Activated CD4-positive, CD25-positive, alpha-beta regulatory T cell (primary cell): ENCODE data around the gene MEIKIN.
"Not testable (repeated sequence)": the region's sequence is repeated elsewhere in the genome, so short reads cannot be mapped to it uniquely, and the experiment has no call there.

ENCODE experiments used
- DNase-seq, 4 experiments: peaks; one replicate each; lab custom pipeline; 2025; lab: John Stamatoyannopoulos, UW

The MEIKIN gene

DNA sequence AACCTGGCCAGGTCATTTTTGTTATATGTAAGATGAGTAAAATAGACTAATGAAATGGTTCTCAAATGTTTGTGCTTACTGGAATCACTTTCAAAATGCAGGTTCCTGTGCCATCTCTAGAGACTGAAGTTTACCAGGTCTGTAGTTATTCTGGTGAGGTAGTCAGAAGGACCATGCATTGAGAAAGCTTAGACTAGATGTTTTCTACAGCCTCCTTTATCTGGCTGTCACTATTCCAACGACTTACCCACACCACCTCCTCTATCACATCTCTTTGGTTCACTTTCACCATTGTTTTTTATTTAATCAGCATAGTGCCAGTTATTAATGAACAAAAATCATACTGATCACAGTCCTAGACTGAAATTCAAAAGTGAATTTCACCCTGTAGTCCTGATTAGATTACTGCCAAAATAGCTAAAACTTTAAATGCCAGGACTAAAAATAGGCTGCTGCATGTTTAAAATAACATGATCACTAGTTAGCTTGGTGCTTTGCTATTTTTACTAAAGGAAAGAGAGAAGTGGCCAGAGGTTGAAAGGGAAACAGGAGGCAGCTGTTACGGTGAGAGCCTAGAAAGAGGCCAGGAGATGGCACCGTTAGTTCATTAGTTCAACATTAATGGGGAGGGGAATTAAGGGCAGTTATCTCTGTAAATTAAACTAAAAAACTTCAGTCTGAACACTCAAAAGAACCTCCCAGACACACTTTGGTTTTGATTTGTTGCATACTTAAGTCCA, 134.8 kb downstream of the MEIKIN start:
- DNase-seq = no peak

DNA sequence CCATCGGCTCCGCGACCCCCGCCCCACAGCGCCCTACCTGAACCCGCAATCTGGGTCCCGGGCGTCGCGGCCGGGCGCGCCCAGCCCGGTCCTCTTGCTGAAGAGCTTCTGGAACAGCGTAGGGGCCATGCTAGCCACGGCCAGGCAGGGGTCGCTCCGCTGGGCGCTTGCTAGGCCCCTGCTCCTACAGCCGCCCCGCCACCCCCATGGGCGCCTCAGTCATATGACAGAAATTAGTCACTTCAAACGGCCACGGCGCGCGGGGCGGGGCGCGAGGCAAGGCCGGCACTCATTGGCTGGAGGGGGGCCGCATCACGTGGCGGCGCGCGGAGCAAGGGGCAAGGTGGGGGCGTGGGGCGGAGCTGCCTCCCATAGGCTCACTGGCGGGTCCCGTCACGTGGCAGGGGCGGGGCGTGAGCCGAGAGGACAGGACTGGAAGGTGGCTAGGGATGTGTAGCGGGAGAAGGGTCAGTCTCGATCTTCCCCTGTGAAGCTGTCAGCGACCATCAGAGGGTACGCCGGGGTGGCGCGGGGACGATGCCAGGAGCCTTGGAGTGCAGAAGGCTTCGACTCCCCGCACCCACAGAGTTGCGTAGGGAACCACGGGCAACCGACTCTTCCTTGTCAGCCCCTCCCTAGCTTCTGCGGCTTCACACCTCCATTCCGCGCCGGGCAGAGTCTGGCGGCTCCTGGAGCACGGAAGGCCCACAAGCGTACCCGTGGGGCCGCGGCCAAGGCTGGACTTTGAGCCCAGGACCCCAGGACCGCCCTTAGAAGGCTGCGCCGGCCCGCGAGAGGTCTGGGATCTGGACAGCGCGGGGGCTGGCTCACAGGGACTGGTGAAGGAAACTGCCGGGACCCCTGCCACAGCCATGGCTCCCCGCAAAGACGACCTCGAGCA, 148.4 kb downstream of the MEIKIN start, which contains the start of gene FNIP1:
Gene FNIP1, minus strand, starts transcription at position 225 of the 901 bp plus-strand sequence. Its CDS starts 96 bp downstream, at position 129.
- DNase-seq = peak; percentile 97 to 99 (median 98)

DNA sequence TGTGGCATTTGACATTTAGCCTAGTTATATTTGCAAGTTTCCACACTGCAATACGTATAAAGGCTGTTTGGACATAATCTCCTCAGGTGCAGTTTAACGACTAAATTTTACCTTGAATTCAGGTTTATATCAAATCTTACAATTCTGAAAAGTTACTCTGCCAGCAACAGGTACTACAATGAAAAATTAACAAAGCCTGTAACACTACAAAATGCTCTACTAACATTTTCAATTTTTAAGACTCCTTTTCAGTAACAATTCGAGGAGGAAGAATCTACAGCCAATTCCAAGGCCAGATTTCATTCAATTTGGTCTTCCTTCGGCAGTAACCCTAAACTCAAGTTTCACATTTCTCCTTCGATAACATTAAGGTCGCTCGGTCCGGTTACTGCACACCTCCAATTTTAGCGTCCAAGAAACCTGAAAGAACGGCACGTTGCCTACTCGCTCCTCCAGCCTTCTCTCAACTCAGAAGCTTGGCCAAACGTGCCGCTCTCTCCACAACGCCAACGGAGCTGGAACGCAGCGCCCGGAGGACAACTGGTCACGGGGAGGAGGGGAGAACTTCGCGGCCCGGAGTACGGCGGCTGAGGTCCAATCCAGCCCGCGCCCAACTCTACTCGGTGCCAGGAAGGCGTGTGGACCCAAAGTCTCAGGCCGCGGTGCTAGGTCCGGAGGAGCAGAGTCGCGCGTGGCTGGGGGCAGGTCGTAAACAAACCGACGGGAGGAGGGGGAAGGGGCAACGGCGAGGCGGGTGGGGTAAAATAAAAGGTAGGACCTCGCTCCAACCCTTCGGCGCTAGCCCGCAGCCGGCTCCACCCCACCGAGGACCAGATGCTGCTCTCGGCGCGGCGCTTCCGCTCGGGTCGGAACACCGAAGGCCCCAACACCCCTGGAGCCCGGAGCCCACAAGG, 149.3 kb downstream of the MEIKIN start:
- DNase-seq = peak in 2 of 4 experiments; percentile 9 to 43

DNA sequence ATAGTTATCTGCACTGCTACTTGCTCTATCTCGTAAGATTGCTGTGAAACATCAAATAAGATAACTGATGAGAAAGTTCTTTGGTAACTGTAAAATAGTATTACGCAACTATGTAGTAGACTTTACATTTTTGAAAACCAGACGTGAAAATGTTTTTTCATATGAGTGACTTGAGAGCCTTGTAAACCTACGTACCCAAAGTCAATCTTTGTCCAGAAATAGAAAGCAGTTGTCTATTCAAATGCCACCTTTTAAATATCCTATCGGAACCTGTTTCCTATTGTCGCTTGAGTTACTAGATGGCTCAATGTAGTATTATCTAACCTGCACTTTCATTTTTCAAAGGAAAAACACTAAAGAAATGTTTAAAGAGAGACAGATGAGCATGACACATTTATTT, 150.2 kb downstream of the MEIKIN start:
- no peak for DNase-seq

DNA sequence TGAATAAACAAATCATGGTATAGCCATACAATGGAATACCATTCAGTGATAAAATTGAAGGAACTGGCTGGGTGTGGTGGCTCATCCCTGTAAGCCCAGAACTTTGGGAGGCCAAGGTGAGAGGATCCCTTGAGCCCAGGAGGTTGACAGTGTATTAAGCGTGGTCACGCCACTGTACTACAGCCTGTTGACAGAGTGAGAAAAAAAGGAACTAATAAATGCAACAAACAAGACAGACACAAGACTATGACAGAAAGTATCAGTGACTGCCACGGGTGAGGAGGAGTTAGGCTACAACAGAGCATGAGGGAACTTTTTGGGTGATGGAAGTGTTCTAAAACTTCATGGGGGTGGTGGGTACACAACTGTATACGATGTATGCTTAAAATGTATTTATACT, 150.9 kb downstream of the MEIKIN start:
- no peak for DNase-seq

DNA sequence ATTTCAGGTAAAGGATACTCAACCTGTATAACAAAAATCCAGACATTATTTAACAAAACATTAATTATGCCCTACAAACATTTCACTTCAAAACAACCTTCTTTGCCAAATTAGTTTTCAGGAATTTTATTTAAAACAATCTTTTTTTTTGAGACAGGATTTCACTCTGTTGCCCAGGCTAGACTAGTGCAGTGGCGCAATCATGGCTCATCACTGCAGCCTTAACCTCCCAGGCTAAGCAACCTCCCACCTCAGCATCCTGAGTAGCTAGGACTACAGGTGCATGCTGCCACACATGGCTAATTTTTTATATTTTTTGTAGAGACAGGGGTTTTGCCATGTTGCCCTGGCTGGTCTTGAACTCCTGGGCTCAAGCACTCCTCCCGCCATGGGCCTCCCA, 152.6 kb downstream of the MEIKIN start:
- DNase-seq = no peak

DNA sequence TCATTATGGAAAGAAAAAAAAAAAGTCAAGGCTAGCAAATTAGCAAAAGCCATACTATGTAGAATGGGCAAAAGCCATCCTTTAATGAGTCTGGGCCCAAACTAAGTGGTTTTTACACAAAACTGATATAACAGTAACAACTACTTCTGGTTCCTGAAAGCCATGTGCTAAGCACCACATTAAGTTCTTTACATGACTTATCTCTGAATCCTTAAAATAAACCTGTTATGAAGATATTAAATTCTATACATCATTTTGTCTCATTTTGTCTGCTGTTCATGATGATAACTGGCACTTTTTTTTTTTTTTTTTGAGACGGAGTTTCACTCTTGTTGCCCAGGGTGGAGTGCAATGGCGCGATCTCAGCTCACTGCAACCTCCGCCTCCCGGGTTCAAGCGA, 153.6 kb downstream of the MEIKIN start:
- no peak for DNase-seq

DNA sequence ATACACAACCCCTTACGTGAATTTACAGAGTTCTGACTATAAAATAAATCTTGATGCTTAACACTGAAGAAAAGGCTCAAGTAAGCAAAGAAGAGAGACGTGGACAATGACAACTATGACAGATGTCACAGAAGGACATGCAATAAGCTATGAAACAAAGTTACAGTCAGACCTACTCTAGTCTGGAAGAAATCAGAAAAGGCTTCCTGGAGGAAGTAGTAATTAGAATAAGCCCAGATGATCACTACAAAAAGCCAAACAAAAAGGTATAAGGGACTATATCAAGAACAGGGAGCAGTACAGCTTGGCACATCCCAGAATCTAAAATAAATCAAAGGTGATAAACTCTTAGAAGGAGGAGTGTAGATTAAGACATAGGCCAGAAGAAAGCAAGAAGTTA, 154.9 kb downstream of the MEIKIN start:
- DNase-seq = no peak

DNA sequence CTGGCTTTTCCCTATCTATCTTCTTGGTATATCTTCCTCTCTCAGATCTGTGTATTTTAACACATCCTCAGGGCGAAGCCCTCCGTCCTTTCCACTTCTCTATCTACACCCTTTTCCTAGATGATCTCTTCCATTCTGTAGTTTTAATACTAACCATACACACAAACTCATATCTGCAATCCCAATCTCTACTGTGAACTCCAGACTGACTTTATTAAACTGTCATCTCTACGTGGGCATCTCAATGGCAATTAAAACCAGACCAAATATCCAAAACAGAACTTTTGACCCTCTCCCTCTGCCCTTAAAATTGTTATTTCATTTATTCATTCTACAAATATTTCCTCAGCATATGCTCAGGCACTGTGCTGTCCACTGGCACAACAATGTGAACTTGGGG, 155.7 kb downstream of the MEIKIN start:
- no peak for DNase-seq

DNA sequence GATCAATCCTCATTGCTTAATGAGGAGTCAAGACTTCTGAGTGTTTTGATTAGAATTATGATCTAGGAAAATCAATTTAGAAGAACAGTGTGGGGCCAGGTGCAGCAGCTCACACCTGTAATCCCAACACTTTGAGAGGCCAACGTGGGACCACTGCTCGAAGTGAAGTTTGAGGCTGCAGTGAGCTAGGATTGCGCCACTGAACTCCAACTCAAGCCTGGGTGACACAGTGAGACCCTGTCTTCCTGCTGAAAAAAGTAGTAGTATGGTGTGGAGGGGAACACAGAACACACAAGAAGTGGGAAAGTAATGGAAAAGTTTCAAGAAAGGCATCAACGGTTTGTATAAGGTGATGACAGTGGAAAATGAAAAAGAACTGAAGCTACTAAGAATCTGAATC, 157.7 kb downstream of the MEIKIN start:
- DNase-seq = no peak

DNA sequence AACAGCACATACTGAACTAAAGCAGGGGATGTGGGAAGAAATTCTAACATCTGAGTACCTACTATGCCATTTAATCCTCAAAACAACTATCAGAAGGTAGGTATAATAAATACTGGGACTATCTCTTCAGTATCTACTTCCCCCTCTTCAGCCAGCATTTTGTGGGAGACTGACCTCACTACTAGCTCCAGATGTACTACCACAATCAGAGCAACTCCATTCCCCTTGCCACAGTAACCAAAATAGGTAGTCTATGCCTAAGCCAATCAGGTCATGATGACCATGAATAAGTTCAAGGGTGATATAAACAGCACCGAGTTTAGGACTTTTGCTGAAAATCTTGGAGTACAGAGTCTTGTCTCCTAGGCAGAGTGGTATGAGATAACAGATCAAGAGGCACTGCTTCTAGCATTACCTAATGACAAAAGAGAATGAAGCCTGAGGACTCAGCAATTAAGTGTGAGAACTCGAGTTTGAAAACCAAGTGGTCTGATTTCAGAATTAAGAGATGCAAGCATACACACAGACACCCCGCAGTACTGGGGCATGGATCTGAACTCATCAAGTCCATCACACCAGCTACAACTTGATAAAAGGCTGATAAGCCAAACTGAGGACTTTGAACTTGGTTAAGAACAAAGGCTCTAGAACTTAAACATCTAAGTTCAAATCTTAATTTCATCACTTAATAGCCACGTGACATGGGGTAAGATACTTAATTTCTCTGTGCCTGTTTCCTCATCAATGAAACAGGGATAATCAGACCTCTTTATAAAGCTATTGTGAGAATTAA, 158.4 kb downstream of the MEIKIN start:
- no peak for DNase-seq

DNA sequence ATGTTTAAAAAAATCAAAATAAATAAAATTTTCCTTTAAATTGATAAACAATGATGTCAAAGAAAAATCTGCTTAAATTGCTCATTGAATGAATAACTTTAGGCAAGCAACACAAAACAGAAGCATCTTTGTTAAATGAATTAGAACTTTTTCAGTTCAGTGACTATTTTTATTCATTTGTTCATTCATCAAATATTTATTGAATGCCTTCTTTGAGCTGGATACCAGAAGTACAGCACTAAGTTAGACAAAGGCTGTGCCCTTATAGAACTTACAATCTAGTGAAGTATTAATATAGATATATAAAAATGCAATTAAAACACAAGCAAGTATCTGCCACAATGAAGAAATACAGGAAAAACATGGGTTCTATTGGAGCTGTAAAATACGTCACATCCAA, 159.4 kb downstream of the MEIKIN start:
- DNase-seq = no peak

DNA sequence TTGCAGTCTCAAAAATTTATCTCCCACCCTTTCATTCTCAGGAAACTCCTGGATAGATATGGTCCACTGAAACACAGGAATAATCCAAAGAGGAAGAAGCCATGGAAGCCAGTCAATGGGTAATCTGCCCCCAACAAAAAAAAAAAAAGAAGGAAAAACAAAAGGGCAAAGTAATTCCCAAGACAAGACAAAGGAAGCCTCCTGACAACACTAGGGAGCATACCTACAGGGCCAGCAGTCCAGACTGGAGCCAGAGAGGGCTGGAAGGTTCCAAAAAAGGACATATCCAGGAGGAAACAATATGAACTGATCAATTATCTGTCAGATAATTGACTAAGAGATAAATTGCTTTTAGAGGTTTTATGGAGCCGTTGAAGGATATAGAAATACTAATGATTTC, 161.6 kb downstream of the MEIKIN start:
- DNase-seq = no peak

DNA sequence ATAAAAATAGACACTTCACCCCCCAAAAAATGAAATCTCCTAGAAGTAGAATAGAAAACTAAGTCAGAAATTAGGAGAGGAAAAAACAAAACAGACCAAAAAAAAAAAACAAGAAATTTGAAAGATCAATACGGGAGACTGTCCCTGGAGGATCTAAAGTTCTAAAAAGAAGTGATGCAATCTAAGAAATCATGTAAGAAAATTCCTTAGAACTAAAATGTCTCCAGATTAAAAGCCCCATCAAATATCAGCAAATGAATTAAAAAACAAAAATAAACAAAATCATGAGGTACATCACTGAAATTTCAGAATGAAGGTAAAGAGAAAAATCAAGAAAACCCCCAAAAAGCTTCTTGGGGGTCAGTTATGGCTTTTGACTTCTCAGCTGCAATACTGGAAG, 162.1 kb downstream of the MEIKIN start:
- no peak for DNase-seq

DNA sequence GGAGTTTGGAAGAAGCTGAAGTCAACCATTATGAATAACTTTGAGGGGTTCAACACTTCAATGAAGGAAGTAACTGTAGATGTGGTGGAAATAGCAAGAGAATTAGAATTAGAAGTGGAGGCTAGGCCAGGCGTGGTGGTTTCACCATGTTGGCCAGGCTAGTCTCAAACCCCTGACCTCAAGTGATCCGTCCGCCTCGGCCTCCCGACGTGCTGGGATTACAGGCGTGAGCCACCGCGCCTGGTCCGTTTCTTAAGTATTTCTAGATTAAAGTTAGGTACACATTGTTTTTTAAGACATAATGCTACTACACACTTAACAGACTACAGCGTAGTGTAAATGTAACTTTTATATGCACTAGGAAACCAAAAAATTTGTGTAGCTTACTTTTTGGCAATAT, 162.7 kb downstream of the MEIKIN start:
- no peak for DNase-seq

DNA sequence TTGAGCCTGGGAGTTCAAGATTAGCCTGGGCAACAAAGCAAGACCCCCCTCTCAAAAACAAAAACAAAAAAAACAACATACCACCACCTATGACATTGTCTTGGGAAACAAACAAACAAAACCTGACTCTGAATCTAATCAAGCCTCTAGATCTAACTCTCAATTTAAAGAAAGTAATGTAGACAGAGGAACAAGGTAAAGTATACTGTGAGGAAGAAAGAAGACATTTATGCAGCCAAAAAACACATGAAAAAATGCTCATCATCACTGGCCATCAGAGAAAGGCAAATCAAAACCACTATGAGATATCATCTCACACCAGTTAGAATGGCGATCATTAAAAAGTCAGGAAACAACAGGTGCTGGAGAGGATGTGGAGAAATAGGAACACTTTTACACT, 167.3 kb downstream of the MEIKIN start:
- DNase-seq = not testable (repeated sequence)

DNA sequence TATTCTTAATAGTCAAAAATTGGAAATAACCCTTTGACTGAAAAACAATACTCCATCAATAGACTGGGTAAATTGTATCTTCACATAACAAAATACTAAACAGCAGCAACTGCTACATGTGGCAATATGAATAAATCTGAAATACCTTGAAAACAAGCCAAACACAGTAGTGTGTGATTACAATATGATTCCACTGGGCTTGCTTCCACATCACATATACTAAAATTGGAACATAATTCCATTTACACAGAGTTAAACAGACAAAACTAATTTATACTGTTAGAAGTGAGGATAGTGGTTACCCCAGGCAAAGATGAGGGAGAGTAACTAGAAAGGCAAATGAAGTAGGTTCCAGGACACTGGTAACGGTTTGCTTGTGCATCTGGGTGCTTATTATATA, 169.0 kb downstream of the MEIKIN start:
- no peak for DNase-seq

DNA sequence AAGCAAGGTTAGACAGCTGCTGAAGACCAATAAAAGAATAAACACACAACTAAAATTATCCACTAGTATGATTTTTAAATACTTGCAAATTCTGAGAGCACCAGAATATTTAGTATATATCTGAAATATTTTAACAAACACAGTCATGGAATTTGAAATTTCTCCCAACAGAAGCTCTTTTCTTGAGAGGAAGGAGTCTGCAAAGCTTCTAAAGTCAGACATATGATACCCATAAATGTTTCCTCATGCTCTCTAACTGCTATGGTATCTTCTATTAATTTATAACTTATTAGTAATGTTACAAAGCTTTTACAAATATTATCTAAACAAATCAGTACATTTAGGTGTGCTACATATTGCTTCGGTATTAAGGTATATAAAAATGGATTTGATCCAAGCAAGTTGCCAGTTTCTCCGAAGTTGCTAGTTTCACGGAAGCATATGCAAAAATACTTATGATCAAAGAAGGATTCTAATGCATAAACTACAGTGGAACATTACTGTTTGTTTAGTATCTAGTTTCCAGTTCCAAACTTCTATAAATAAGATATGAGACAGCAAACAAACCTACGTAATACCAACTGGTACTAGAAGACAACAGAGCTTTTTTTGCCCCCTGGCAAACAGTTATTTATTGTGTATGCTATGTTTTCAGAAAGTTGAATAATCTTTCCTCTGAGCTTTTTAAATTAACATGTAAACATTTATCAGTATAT, 170.7 kb downstream of the MEIKIN start:
- no peak for DNase-seq

DNA sequence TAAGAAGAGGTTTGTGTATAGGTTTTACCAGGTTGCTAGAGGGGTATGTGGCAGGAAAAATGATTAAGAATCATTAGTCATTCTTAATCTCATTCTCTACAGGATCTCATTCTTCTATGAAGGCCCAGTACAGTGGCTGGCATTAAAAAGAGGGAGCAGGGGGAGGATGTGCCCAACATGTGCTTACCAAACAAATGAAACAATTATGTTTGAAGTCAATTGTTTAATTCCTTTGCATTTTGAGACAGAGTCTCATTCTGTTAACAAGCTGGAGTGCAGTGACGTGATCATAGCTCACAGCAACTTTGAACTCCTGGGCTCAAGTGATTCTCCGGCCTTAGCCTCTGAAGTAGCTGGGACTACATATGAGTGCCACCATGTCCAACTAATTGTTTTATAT, 171.7 kb downstream of the MEIKIN start:
- DNase-seq = no peak

DNA sequence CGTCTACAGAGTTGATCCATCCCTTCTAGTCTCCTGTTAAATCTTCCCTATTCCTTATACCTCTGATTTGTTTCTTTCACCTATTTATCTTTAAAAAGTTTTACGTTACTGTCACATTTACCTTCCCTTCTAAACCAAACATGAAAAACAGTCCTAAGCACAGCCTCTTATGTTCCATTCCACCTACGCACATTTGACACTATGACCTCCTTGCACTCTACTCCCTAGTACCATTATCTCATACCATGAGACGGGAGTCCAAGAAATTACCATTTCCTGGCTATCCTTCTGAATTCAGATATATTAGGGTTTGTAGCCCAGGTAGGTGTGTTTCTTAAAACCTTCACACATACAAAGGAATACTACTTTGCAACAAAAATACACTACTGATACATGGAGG, 173.8 kb downstream of the MEIKIN start:
- no peak for DNase-seq

DNA sequence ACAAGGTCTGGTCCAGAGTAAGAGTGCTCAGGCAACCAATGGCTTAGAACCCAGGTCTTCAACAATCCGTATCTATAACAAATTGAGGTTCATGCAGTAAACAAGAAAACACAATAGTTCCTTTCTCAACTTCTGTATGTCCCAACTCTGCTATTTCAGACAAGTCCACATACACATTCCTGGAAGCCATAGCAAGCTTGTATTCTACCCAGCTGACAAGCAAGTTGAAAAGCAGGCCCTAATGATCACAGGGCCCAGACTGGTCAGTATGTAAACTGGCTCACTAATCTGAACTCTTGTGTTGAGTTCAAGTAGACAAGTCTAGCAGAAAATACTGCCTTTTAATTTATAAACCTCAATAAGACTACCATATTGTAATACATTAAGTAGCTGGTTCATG, 175.5 kb downstream of the MEIKIN start:
- DNase-seq = no peak
